IMR-90 (cell line): Measurements from ENCODE around the gene SOCS3. TPM values are rescaled to one million over a fixed set of nuclear protein-coding genes. Genes with fewer than 3 reads are reported as not detected.

ENCODE experiments used
- ATAC-seq: fragments of 200-7000 bp; cut with Tn5 transposase; 2 replicates; pipeline ENCODE4 v1.9.1; 2020; ENCODE audit warnings: low read depth, mild to moderate bottlenecking, moderate library complexity
- BruUV-seq: library from RNA; stranded (reverse); fragments of 400-500 nt; replicated peaks from 2 replicates; lab custom pipeline; 2021; lab: Mats Ljungman, UMichigan
- CTCF ChIA-PET: fragments of 300-600 bp; formaldehyde crosslinking; extraction: SDS; loops from one replicate; lab custom pipeline; 2021; ENCODE audit warnings: antibody characterized with exemption; lab: Yijun Ruan, JAX
- POLR2A ChIA-PET: fragments of 300-600 bp; sonication (Branson Sonifier 250); formaldehyde crosslinking; loops from one replicate; lab custom pipeline; 2022; ENCODE audit warnings: antibody characterized with exemption; ENCODE audit not compliant: unreplicated experiment; lab: Charles Lee
- DNase-seq: peaks from one replicate; pipeline ENCODE4 v3.0.0; 2013
- H2AFZ ChIP-seq: replicated peaks from 2 replicates; pipeline ENCODE3; 2013; ENCODE audit warnings: low read length, mild to moderate bottlenecking; ENCODE audit not compliant: poor library complexity
- H2AK5ac ChIP-seq: 2 replicates; pipeline ENCODE4 v1.6.1; 2013; ENCODE audit warnings: low read depth, low read length, inconsistent platforms
- H2AK9ac ChIP-seq: replicated peaks from 2 replicates; pipeline ENCODE3; 2013; ENCODE audit warnings: mild to moderate bottlenecking, low read depth, low read length, moderate library complexity; ENCODE audit not compliant: poor library complexity
- H2BK120ac ChIP-seq: 2 replicates; pipeline ENCODE4 v1.6.1; 2013; ENCODE audit warnings: low read depth, low read length, inconsistent platforms
- H2BK15ac ChIP-seq: 3 replicates; pipeline ENCODE4 v1.6.1; 2013; ENCODE audit warnings: low read depth, low read length, inconsistent platforms
- H2BK20ac ChIP-seq: 2 replicates; pipeline ENCODE4 v1.6.1; 2013; ENCODE audit warnings: low read depth, mild to moderate bottlenecking, inconsistent platforms, low read length, moderate library complexity
- H2BK5ac ChIP-seq: 2 replicates; pipeline ENCODE4 v1.6.1; 2013; ENCODE audit warnings: mild to moderate bottlenecking, low read depth, low read length, inconsistent platforms; ENCODE audit not compliant: poor library complexity, severe bottlenecking
- H3K14ac ChIP-seq: replicated peaks from 2 replicates; pipeline ENCODE4 v1.6.1; 2013; ENCODE audit warnings: low read depth, low read length, inconsistent platforms
- H3K18ac ChIP-seq: 2 replicates; pipeline ENCODE4 v1.6.1; 2013; ENCODE audit warnings: low read depth, low read length, control low read depth
- H3K23ac ChIP-seq: 2 replicates; pipeline ENCODE4 v1.6.1; 2013; ENCODE audit warnings: low read depth, low read length, inconsistent platforms
- H3K27ac ChIP-seq: 2 replicates; pipeline ENCODE4 v1.5.1; 2013; ENCODE audit warnings: mild to moderate bottlenecking, control low read depth, low read length; ENCODE audit not compliant: insufficient read depth
- H3K27me3 ChIP-seq: 2 replicates; pipeline ENCODE4 v1.6.1; 2013; ENCODE audit warnings: low read length; ENCODE audit not compliant: control insufficient read depth, insufficient read depth
- H3K36me3 ChIP-seq: 2 replicates; pipeline ENCODE4 v1.6.1; 2013; ENCODE audit warnings: low read length, mixed read lengths; ENCODE audit not compliant: control insufficient read depth, insufficient read depth
- H3K4ac ChIP-seq: 2 replicates; pipeline ENCODE4 v1.6.1; 2013; ENCODE audit warnings: low read depth, low read length, inconsistent platforms
- H3K4me1 ChIP-seq: 2 replicates; pipeline ENCODE4 v1.6.1; 2013; ENCODE audit warnings: low read length, mixed read lengths; ENCODE audit not compliant: control insufficient read depth, insufficient read depth
- H3K4me2 ChIP-seq: 2 replicates; pipeline ENCODE4 v1.6.1; 2013; ENCODE audit warnings: low read depth, mild to moderate bottlenecking, control low read depth, low read length, moderate library complexity
- H3K4me3 ChIP-seq: 2 replicates; pipeline ENCODE4 v1.5.1; 2013; ENCODE audit warnings: low read depth, mild to moderate bottlenecking, control low read depth, low read length, moderate library complexity; ENCODE audit not compliant: insufficient read depth
- H3K56ac ChIP-seq: 2 replicates; pipeline ENCODE4 v1.6.1; 2013; ENCODE audit warnings: low read length, inconsistent platforms; ENCODE audit not compliant: insufficient read depth; ENCODE audit errors: extremely low read depth
- H3K79me1 ChIP-seq, 2 experiments: 2 replicates each; pipeline ENCODE4 v1.6.1; 2013; ENCODE audit warnings: low read length in 2 of 2, inconsistent platforms in 1 of 2, low read depth in 1 of 2
- H3K9ac ChIP-seq: 2 replicates; pipeline ENCODE4 v1.6.1; 2013; ENCODE audit warnings: low read depth, low read length, control low read depth
- H3K9me1 ChIP-seq: 2 replicates; pipeline ENCODE4 v1.6.1; 2013; ENCODE audit warnings: low read length, inconsistent platforms; ENCODE audit not compliant: insufficient read depth
- H3K9me3 ChIP-seq: 2 replicates; pipeline ENCODE4 v1.6.1; 2013; ENCODE audit warnings: low read length; ENCODE audit not compliant: control insufficient read depth, insufficient read depth
- H4K20me1 ChIP-seq: 2 replicates; pipeline ENCODE4 v1.6.1; 2013; ENCODE audit warnings: low read length, inconsistent platforms; ENCODE audit not compliant: insufficient read depth
- H4K5ac ChIP-seq: 2 replicates; pipeline ENCODE4 v1.6.1; 2013; ENCODE audit warnings: mild to moderate bottlenecking, low read depth, low read length, control low read depth
- H4K8ac ChIP-seq, 2 experiments: 2 replicates each; pipeline ENCODE4 v1.6.1; 2013; ENCODE audit warnings: low read depth in 2 of 2, low read length in 2 of 2, control low read depth in 1 of 2, inconsistent platforms in 1 of 2
- H4K91ac ChIP-seq: 2 replicates; pipeline ENCODE4 v1.6.1; 2013; ENCODE audit warnings: low read depth, low read length, inconsistent platforms; ENCODE audit not compliant: insufficient read depth
- BHLHE40 ChIP-seq: fragments of 150-350 bp; IDR thresholded peaks from 2 replicates; pipeline ENCODE4 v1.6.1; 2016; ENCODE audit warnings: mild to moderate bottlenecking, low read depth, low read length
- CTCF ChIP-seq: conservative IDR thresholded peaks from 2 replicates; pipeline ENCODE4 v1.5.1; 2012; ENCODE audit warnings: mild to moderate bottlenecking, low read depth, low read length, improper control_type of control experiment
- ELK1 ChIP-seq: fragments of 150-350 bp; IDR thresholded peaks from 2 replicates; pipeline ENCODE4 v1.6.1; 2016; ENCODE audit warnings: low read depth, mild to moderate bottlenecking, low read length, moderate library complexity, borderline replicate concordance
- FOS ChIP-seq: fragments of 150-350 bp; IDR thresholded peaks from 2 replicates; pipeline ENCODE4 v1.6.1; 2016; ENCODE audit warnings: low read depth, low read length
- MAFK ChIP-seq: IDR thresholded peaks from 2 replicates; pipeline ENCODE4 v1.6.1; 2012; ENCODE audit warnings: low read depth, low read length, improper control_type of control experiment
- MAZ ChIP-seq: IDR thresholded peaks from 2 replicates; pipeline ENCODE4 v1.6.1; 2012; ENCODE audit warnings: low read depth, mild to moderate bottlenecking, low read length, improper control_type of control experiment, moderate library complexity, borderline replicate concordance
- MXI1 ChIP-seq: IDR thresholded peaks from 2 replicates; pipeline ENCODE4 v1.6.1; 2012; ENCODE audit warnings: low read depth, mild to moderate bottlenecking, low read length, moderate library complexity, borderline replicate concordance
- NFE2L2 ChIP-seq: fragments of 150-350 bp; IDR thresholded peaks from 2 replicates; pipeline ENCODE4 v1.6.1; 2016; ENCODE audit warnings: low read depth, mild to moderate bottlenecking, low read length
- RAD21 ChIP-seq: IDR thresholded peaks from 2 replicates; pipeline ENCODE4 v1.6.1; 2012; ENCODE audit warnings: low read length, improper control_type of control experiment
- RCOR1 ChIP-seq: IDR thresholded peaks from 2 replicates; pipeline ENCODE4 v1.6.1; 2012; ENCODE audit warnings: mild to moderate bottlenecking, low read length, improper control_type of control experiment; ENCODE audit not compliant: insufficient replicate concordance
- RFX5 ChIP-seq: IDR thresholded peaks from 2 replicates; pipeline ENCODE4 v1.8.0; 2012; ENCODE audit warnings: low read depth, mild to moderate bottlenecking, low read length, moderate library complexity
- SMC3 ChIP-seq: fragments of 150-350 bp; IDR thresholded peaks from 2 replicates; pipeline ENCODE4 v1.6.1; 2016; ENCODE audit warnings: low read depth, mild to moderate bottlenecking, antibody characterized with exemption, low read length, moderate library complexity
- WGBS, 2 experiments: methylation state at CpG; one replicate each; pipeline versions ENCODE4 v1.1.5 to v1.1.7; 2013; ENCODE audit warnings: missing lambda C conversion rate in 2 of 2; ENCODE audit not compliant: insufficient read length in 1 of 2; ENCODE audit errors: extremely low coverage in 2 of 2; 5-methylcytosine and 5-hydroxymethylcytosine counted together
- dilution Hi-C: fragments of 300-500 bp; cut with HindIII; formaldehyde crosslinking; loops from one replicate; pipeline ENCODE4 v1.14.3; 2018; ENCODE audit warnings: low sequenced_read_pairs; ENCODE audit not compliant: unreplicated experiment
- in situ Hi-C: fragments of 300-500 bp; cut with MboI; formaldehyde crosslinking; loops from 3 replicates; pipeline ENCODE4 v1.14.3; 2019; ENCODE audit warnings: low sequenced_read_pairs, inconsistent platforms, mixed read lengths
- intact Hi-C: fragments of 100-400 bp; cut with micrococcal nuclease; formaldehyde crosslinking; loops from 2 replicates; pipeline ENCODE4 v1.10.0; 2022
- polyA plus RNA-seq, 3 experiments: library from polyadenylated mRNA; depleted of rRNA; stranded (reverse); fragments of >200 nt; gene quantifications; 2 replicates each; pipeline ENCODE4 v1.2.3, GENCODE V29; 2012; ENCODE audit warnings: low replicate concordance in 1 of 3
- total RNA-seq: library from RNA; depleted of rRNA; stranded (reverse); fragments of >200 nt; gene quantifications from 2 replicates; pipeline ENCODE4 v1.2.3, GENCODE V29; 2012

Gene SOCS3
- total and polyA plus RNA-seq, 2 of the 4 experiments (the other 2 are of a cell fraction): 19.2 to 19.9 TPM

GRCh38 chr17:78315355-78316114, 44.3 kb downstream of the SOCS3 start:
- Histone ChIP-seq H3K4me3 (peak overlapping the region; percentile 14), H2BK15ac (peak overlapping the region; percentile 67; the same call in 2 of the 3 replicates), H3K27me3 (no peaks in the 10 kb centered on the region), H4K5ac (peak overlapping the region; percentile 82), H3K4ac (peak overlapping the region; percentile 94), H3K4me2 (peak overlapping the region; percentile 61), H2AK5ac (peak overlapping the region; percentile 87), H4K8ac (peak overlapping the region; percentile 90 to 98), H3K9ac (peak overlapping the region; percentile 66), H2AFZ (peak overlapping the region; percentile 81), H2BK20ac (peak overlapping the region; percentile 87), H3K27ac (peak overlapping the region; percentile 88), H2BK120ac (peak overlapping the region; percentile 95), H4K91ac (peak overlapping the region; percentile 97), H3K14ac (peak overlapping the region; percentile 91), H3K36me3 (no peaks in the 10 kb centered on the region), H2AK9ac (peak overlapping the region; percentile 96), H4K20me1 (no peaks in the 10 kb centered on the region; the same call in 1 of the 2 replicates), H3K9me1 (peaks cover 15% of the 10 kb centered on the region), H3K18ac (peak overlapping the region; percentile 92), H3K79me1 (peaks cover 0 to 14% of the 10 kb centered on the region in 2 experiments; a peak in 2 of 4 replicates), H3K9me3 (no peaks in the 10 kb centered on the region), H3K4me1 (peaks cover 30% of the 10 kb centered on the region), H3K56ac (peak overlapping the region; percentile 90), H3K23ac (peak overlapping the region; percentile 81), H2BK5ac (peak overlapping the region; percentile 76)
- in situ Hi-C loops: no loop called here
- DNase-seq (peak; percentile 92), ATAC-seq (peak; percentile 79)
- dilution Hi-C loops: no loop called here
- ChIA-PET POLR2A (interaction anchor here (0.6 to 2.0 kb wide), 2 partner anchors 9 to 1541 kb away, joined by 4 to 10 read pairs; no protein-coding TSS in a partner anchor), CTCF (interaction anchor here (0.6 kb wide), 2 partner anchors 24 to 38 kb away, joined by 3 to 4 read pairs; no protein-coding TSS in a partner anchor)
- WGBS, 2 experiments: 0% methylated on average over 3 of the region's 12 CpGs; no CpG with 5 or more reads in 1 of the 2 experiments
- intact Hi-C loops: loop anchor here (2.0 kb wide), 1 partner anchor 45 kb away; the partner anchor contains the start of gene SOCS3
- BruUV-seq: no TSS peak
- TF ChIP-seq RAD21 (peak; percentile 2), RCOR1 (no peak), RFX5 (no peak), NFE2L2 (peak; percentile 41; the same call in 1 of the 2 replicates), SMC3 (peak; percentile 19; the same call in 1 of the 2 replicates), CTCF (peak; percentile 33), FOS (peak; percentile 81), BHLHE40 (peak; percentile 96), ELK1 (no peak), MXI1 (no peak), MAZ (peak; percentile 85), MAFK (no peak)
